Measurements from ENCODE around the gene RXFP3. TPM values are rescaled to one million over a fixed set of nuclear protein-coding genes. Genes with fewer than 3 reads are reported as not detected.

RXFP3 gene
- not detected for total RNA-seq

- Histone ChIP-seq H3K27me3 (peaks cover 61% of the 10 kb centered on the region), H3K27ac (no peak within 1 kb of the TSS), H3K36me3 (no peaks in the 10 kb centered on the region), H3K4me3 (peak within 1 kb of the TSS in 1 of 2 donors; percentile 38), H3K4me1 (peaks cover 0 to 28% (median 10%) of the 10 kb centered on the region in 3 donors), H3K9me3 (no peaks in the 10 kb centered on the region)
- no peak for TF ChIP-seq EP300 (IDR thresholded peaks at IDR 0.05)
- TF ChIP-seq POLR2A (IDR thresholded peaks at IDR 0.05): no peak
- TF ChIP-seq POLR2AphosphoS5 (IDR thresholded peaks at IDR 0.05): no peak
- no peak for TF ChIP-seq CTCF (IDR thresholded peaks at IDR 0.05)
- peak; percentile 3 for ATAC-seq
- no CpG with 5 or more reads among the region's 45 CpGs for WGBS, 2 donors (ENCODE audit: low coverage in 1 of 2)
Measured at GRCh38 chr5:33936381-33937016, at the start of gene RXFP3. TSS of gene RXFP3 (plus strand) at chr5:33936386. CDS start at chr5:33936741, 355 bp downstream.

GRCh38 chr5:33887268-33887667 lies 48.9 kb upstream of the RXFP3 start:
- no peak overlapping the region for H3K27ac ChIP-seq
- no peaks in the 10 kb centered on the region for H3K9me3 ChIP-seq
- H3K4me3 ChIP-seq: no peak overlapping the region
- H3K36me3 ChIP-seq: no peaks in the 10 kb centered on the region
- H3K4me1 ChIP-seq: peaks cover 3 to 70% (median 21%) of the 10 kb centered on the region in 3 donors
- TF ChIP-seq POLR2AphosphoS5 (IDR thresholded peaks at IDR 0.05): no peak
- TF ChIP-seq POLR2A (IDR thresholded peaks at IDR 0.05): no peak
- no peak for TF ChIP-seq EP300 (IDR thresholded peaks at IDR 0.05)
- no peak for TF ChIP-seq CTCF (IDR thresholded peaks at IDR 0.05)
- no peak for ATAC-seq
- WGBS, 2 donors (ENCODE audit: low coverage in 1 of 2): 69 to 100% methylated on average over 2 of the region's 3 CpGs
- no peaks in the 10 kb centered on the region for H3K27me3 ChIP-seq

GRCh38 chr5:33888587-33888986 lies 47.6 kb upstream of the RXFP3 start:
- H3K27me3 ChIP-seq: no peaks in the 10 kb centered on the region
- TF ChIP-seq POLR2A (IDR thresholded peaks at IDR 0.05) (no peak), EP300 (IDR thresholded peaks at IDR 0.05) (no peak), POLR2AphosphoS5 (IDR thresholded peaks at IDR 0.05) (no peak), CTCF (IDR thresholded peaks at IDR 0.05) (no peak)
- no peaks in the 10 kb centered on the region for H3K9me3 ChIP-seq
- no peak overlapping the region for H3K4me3 ChIP-seq
- no peaks in the 10 kb centered on the region for H3K36me3 ChIP-seq
- no peak for ATAC-seq
- 24 to 31% methylated on average over 4 of the region's 4 CpGs for WGBS, 2 donors (ENCODE audit: low coverage in 1 of 2)
- peaks cover 3 to 78% (median 28%) of the 10 kb centered on the region in 3 donors for H3K4me1 ChIP-seq
- no peak overlapping the region for H3K27ac ChIP-seq

- peak; percentile 22 for ATAC-seq
- TF ChIP-seq CTCF (IDR thresholded peaks at IDR 0.05): peak in 1 of 4 experiments; percentile 13
- TF ChIP-seq POLR2AphosphoS5 (IDR thresholded peaks at IDR 0.05): no peak
- peaks cover 3 to 75% (median 28%) of the 10 kb centered on the region in 3 donors for H3K4me1 ChIP-seq
- no peaks in the 10 kb centered on the region for H3K27me3 ChIP-seq
- H3K9me3 ChIP-seq: no peaks in the 10 kb centered on the region
- peak overlapping the region in 1 of 2 donors; percentile 58 for H3K4me3 ChIP-seq
- H3K36me3 ChIP-seq: no peaks in the 10 kb centered on the region
- WGBS, 2 donors (ENCODE audit: low coverage in 1 of 2): 0 to 20% methylated on average over 4 to 5 of the region's 12 CpGs
- H3K27ac ChIP-seq: peak overlapping the region in 3 of 4 donors; percentile 77 to 81 (median 79)
Measured at GRCh38 chr5:33890131-33891032, 45.8 kb upstream of the RXFP3 start.

Data from gastroesophageal sphincter (tissue), 4 donors.